ENCODE measurements around the gene ITGB1BP1. TPM values are rescaled to one million over a fixed set of nuclear protein-coding genes. Genes with fewer than 3 reads are reported as not detected.
A peak's percentile ranks its signal among the peaks of the same experiment; 100 is the strongest.

Gene ITGB1BP1
- total RNA-seq, 4 donors from 2014 or later, result 21.4 to 28.0 (median 26.4) TPM

GRCh38 chr2:9466147-9466683 lies 42.9 kb upstream of the ITGB1BP1 start:
- no peak for DNase-seq
- Histone ChIP-seq H3K27me3 (no peaks in the 10 kb centered on the region), H3K27ac (no peak overlapping the region), H3K4me3 (no peak overlapping the region), H3K36me3 (peaks cover 0 to 15% of the 10 kb centered on the region in 2 donors), H3K4me1 (no peaks in the 10 kb centered on the region), H3K9me3 (no peaks in the 10 kb centered on the region)
- TF ChIP-seq, protein P1, sequence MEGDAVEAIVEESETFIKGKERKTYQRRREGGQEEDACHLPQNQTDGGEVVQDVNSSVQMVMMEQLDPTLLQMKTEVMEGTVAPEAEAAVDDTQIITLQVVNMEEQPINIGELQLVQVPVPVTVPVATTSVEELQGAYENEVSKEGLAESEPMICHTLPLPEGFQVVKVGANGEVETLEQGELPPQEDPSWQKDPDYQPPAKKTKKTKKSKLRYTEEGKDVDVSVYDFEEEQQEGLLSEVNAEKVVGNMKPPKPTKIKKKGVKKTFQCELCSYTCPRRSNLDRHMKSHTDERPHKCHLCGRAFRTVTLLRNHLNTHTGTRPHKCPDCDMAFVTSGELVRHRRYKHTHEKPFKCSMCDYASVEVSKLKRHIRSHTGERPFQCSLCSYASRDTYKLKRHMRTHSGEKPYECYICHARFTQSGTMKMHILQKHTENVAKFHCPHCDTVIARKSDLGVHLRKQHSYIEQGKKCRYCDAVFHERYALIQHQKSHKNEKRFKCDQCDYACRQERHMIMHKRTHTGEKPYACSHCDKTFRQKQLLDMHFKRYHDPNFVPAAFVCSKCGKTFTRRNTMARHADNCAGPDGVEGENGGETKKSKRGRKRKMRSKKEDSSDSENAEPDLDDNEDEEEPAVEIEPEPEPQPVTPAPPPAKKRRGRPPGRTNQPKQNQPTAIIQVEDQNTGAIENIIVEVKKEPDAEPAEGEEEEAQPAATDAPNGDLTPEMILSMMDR (IDR thresholded peaks at IDR 0.05 in 4 of 5, conservative IDR thresholded peaks at IDR 0.05 in 1 of 5), result no peak
- TF ChIP-seq POLR2A (IDR thresholded peaks at IDR 0.05), result no peak
- no peak for ATAC-seq
- in situ Hi-C loops (cut with MboI; ENCODE audit: low sequenced_read_pairs in 4 of 4), result no loop called here
- intact Hi-C loops (cut with DNase I; ENCODE audit: low total_unique reads), result no loop called here

- intact Hi-C loops (cut with DNase I; ENCODE audit: low total_unique reads), result no loop called here
- Histone ChIP-seq H3K27me3 (no peaks in the 10 kb centered on the region), H3K4me3 (no peak overlapping the region), H3K4me1 (no peaks in the 10 kb centered on the region), H3K36me3 (peaks cover 0 to 22% of the 10 kb centered on the region in 2 donors), H3K27ac (no peak overlapping the region), H3K9me3 (no peaks in the 10 kb centered on the region)
- in situ Hi-C loops (cut with MboI; ENCODE audit: low sequenced_read_pairs in 4 of 4), result no loop called here
- DNase-seq, result no peak
- TF ChIP-seq POLR2A (IDR thresholded peaks at IDR 0.05), result no peak
- TF ChIP-seq, protein P1 (IDR thresholded peaks at IDR 0.05 in 4 of 5, conservative IDR thresholded peaks at IDR 0.05 in 1 of 5), result no peak
- no peak for ATAC-seq
Measured at GRCh38 chr2:9465170-9465569, 41.8 kb upstream of the ITGB1BP1 start.

- no peaks in the 10 kb centered on the region for H3K4me1 ChIP-seq
- H3K27me3 ChIP-seq, result no peaks in the 10 kb centered on the region
- DNase-seq (no peak), ATAC-seq (peak in 1 of 2 donors; percentile 64)
- intact Hi-C loops (cut with DNase I; ENCODE audit: low total_unique reads) (no loop called here), in situ Hi-C loops (cut with MboI; ENCODE audit: low sequenced_read_pairs in 4 of 4) (no loop called here)
- H3K4me3 ChIP-seq, result no peak overlapping the region
- no peaks in the 10 kb centered on the region for H3K9me3 ChIP-seq
- peaks cover 0 to 22% of the 10 kb centered on the region in 2 donors for H3K36me3 ChIP-seq
- TF ChIP-seq POLR2A (IDR thresholded peaks at IDR 0.05), result no peak
- TF ChIP-seq, protein P1 (IDR thresholded peaks at IDR 0.05 in 4 of 5, conservative IDR thresholded peaks at IDR 0.05 in 1 of 5), result no peak
- H3K27ac ChIP-seq, result no peak overlapping the region
Measured at GRCh38 chr2:9463698-9464034, 40.3 kb upstream of the ITGB1BP1 start.

- DNase-seq (no peak), ATAC-seq (no peak)
- Histone ChIP-seq H3K4me3 (no peak overlapping the region), H3K4me1 (no peaks in the 10 kb centered on the region), H3K36me3 (peaks cover 0 to 26% of the 10 kb centered on the region in 2 donors), H3K9me3 (no peaks in the 10 kb centered on the region), H3K27ac (no peak overlapping the region), H3K27me3 (no peaks in the 10 kb centered on the region)
- no peak for TF ChIP-seq POLR2A (IDR thresholded peaks at IDR 0.05)
- TF ChIP-seq, protein P1 (IDR thresholded peaks at IDR 0.05 in 4 of 5, conservative IDR thresholded peaks at IDR 0.05 in 1 of 5), result no peak
- in situ Hi-C loops (cut with MboI; ENCODE audit: low sequenced_read_pairs in 4 of 4), result no loop called here
- intact Hi-C loops (cut with DNase I; ENCODE audit: low total_unique reads), result no loop called here
Measured at GRCh38 chr2:9462886-9463697, 39.8 kb upstream of the ITGB1BP1 start.

All from gastrocnemius medialis (tissue), 4 donors.